Endometrial microvascular endothelial cells (primary cell): ENCODE data around the gene ATF7. TPM values are rescaled to one million over a fixed set of nuclear protein-coding genes. Genes with fewer than 3 reads are reported as not detected.
"Not testable (repeated sequence)": the region's sequence is repeated elsewhere in the genome, so short reads cannot be mapped to it uniquely, and the experiment has no call there.

Experiments used
- in situ Hi-C: cut with HindIII; loops from 2 replicates; pipeline ENCODE4 v1.10.0; 2017; ENCODE audit warnings: low sequenced_read_pairs, low pct_unique_long_range_greater_than_20kb; ENCODE audit errors: inconsistent ontology term
- total RNA-seq: library from RNA; depleted of rRNA; stranded (reverse); fragments of >200 nt; gene quantifications from one replicate; pipeline ENCODE4 v1.2.3, GENCODE V29; 2015; ENCODE audit errors: inconsistent ontology term

Gene ATF7
- 39.3 TPM for total RNA-seq

DNA sequence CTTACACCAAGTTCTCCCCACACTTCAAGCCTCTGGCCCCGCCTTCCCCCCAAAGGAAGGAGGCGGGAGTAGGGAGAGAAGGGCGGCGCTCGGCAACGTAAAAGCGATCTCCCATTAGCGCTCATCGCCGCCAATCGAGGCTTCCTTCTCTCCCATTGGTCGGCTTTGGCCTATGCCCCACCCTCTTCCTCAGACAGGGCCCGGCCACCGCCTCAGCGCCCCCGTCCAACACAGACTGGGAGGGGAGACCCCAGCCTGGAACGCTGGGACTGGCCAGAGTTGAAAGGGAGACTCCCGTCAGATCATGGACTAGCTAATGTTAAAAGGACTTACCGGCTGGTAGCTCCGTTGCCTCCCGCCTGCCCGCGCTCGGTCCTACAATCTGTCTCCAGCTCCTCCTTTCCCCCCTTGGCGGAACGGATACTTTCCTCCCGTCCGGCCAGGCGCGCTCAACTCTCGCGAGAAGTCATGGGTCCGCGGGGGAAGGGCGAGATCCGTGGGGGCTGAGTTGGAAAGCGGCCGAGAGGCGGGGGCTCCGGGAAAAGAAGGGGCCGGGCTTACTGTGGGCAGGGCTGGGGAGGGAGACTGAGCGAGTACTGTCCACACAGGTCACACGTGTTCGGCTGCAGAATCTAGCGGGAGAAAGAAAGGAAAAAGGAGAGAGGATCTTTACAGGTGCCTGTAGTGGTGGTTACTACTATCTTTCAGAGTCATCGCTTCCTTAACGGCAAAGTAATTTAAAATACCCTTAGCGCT, at the start of gene ATF7:
TSS of gene ATF7 (minus strand) at position 437 of the 756 bp plus-strand sequence. CDS start 25,382 bp downstream, outside the sequence.
- in situ Hi-C loops, result no loop called here

- in situ Hi-C loops, result no loop called here
These were observed 49.0 kb upstream of the ATF7 start for GRCh38 chr12:53674977-53675700.

DNA sequence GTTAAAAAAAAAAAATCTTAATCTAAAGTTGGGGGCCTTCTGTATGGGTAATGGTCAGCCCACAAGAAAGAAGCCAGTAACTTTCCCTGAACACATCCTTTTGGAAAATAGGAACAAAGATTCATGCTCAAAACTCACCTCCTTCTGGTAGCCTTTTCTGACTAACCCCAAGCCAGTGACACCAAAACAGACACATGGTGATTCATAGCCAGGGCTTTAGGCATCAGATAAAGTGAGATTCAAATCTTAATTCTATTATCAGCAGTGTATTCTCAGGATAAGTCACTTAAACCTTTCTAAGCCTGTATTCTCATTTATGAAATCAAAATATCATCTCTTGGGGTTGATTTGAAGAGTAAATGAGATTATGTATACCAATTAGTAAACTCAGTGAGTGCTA, 44.8 kb upstream of the ATF7 start:
- in situ Hi-C loops, result no loop called here

DNA sequence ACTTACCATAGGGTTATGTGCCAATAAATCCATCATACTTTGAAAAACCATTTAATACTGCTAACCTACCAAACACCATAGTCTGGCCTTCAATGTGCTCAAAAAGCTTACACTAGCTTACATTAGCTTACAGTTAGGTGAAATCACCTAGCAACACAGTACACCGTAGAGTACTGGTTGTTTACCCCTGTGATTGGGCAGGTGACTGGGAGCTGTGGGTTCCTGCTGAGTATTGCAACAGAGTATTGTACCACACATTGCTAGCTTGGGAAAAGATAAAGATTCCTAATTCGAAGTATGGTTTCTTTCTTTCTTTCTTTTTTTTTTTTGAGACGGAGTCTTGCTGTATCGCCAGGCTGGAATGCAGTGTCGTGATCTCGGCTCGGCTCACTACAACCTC, 44.1 kb upstream of the ATF7 start:
- in situ Hi-C loops, result no loop called here

DNA sequence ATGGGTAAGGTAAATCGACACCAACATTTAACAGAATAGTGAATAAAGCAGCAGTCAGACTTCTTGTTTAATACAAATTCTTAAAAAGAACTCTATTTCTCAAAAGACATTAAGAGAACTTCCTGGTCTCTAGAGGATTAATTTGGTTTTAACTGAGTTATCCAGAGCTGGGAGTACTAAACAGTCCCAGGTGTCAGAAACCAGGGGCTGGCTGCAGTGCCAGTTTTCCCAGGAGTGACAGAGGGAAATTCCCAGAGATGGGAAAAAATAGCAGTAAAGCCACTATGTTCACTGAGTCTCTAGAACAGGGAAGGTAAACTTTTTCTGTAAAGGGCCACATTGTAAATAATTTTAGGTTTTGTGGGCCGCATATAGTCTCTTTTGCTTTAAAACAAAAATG, 40.9 kb upstream of the ATF7 start:
- in situ Hi-C loops, result no loop called here

- in situ Hi-C loops, result no loop called here
These were observed 38.8 kb upstream of the ATF7 start for GRCh38 chr12:53664936-53665335.

DNA sequence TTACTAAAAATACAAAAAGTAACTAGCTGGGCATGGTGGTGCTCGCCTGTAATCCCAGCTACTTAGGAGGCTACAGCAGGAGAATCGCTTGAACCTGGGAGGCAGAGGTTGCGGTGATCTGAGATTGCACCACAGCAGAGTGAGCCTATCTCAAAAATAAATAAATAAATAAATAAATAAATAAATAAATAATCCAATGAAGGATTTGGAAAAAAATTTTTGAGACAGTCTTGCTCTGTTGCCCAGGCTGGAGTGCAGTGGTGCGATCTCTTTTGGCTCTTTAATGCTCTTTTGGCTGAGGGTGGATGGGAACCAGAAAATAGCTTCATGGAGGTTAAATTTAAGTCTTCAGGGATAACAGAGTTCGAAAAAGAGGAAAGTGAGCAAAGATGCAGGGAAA, 38.0 kb upstream of the ATF7 start:
- in situ Hi-C loops, result no loop called here

GRCh38 chr12:53660041-53660440, 33.9 kb upstream of the ATF7 start:
- in situ Hi-C loops, result no loop called here

- in situ Hi-C loops, result no loop called here
These were observed 33.4 kb upstream of the ATF7 start for GRCh38 chr12:53659571-53659981.

- in situ Hi-C loops, result no loop called here
These were observed 32.9 kb upstream of the ATF7 start for GRCh38 chr12:53659011-53659551.

DNA sequence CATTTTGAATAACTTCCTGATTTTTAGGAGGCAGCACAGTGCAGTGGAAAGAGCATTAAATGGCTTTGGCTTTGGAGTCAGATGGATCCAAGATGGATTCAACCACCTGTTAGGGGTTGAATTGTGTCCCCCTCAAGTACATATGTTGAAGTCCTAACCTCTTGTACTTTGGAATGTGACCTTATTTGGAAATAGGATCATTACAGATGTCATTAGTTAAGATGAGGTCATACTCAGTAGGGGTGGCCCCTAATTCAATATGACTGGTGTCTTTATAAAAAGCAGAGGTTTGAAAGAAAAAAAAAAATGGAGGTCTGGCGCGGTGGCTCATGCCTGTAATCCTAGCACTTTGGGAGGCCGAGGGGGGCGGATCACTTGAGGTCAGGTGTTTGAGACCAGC, 30.9 kb upstream of the ATF7 start:
- in situ Hi-C loops, result no loop called here

DNA sequence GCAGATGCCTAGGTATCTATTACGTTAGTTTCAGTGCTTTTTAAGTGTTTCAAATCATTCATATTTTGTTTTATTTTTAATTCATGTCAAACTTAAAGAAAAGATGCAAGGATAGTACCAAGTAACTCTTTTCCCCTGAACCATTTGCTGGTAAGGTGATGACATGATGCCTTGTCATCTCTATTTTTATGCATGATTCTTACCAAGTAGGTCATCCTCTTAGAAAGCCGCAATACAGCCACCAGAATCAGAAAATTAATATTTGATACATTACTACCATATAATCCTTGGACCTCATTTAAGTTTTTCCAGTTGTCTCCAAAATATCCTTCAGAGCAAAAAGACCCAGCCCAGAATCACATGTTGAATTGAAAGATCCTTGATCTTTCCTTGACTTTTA, 27.4 kb upstream of the ATF7 start:
- in situ Hi-C loops, result no loop called here

GRCh38 chr12:53652366-53652765, 26.2 kb upstream of the ATF7 start:
- in situ Hi-C loops, result no loop called here

- in situ Hi-C loops, result no loop called here
These were observed 25.6 kb upstream of the ATF7 start for GRCh38 chr12:53651737-53652136.

- in situ Hi-C loops, result not testable (repeated sequence)
These were observed 20.1 kb upstream of the ATF7 start for GRCh38 chr12:53646300-53646699.

GRCh38 chr12:53645165-53645564, 19.0 kb upstream of the ATF7 start:
- in situ Hi-C loops, result no loop called here

- in situ Hi-C loops, result no loop called here
These were observed 18.0 kb upstream of the ATF7 start for GRCh38 chr12:53644133-53644532.

- in situ Hi-C loops, result no loop called here
These were observed 17.2 kb upstream of the ATF7 start for GRCh38 chr12:53643232-53643979.

GRCh38 chr12:53638057-53638456, 11.9 kb upstream of the ATF7 start:
- in situ Hi-C loops, result no loop called here
